RWPE1 (cell line): ENCODE data around the gene CHKB.
A peak's percentile ranks its signal among the peaks of the same experiment; 100 is the strongest.
"Not testable (repeated sequence)": the region's sequence is repeated elsewhere in the genome, so short reads cannot be mapped to it uniquely, and the experiment has no call there.

Experiments used
- CTCF ChIA-PET: fragments of 350-600 bp; sonication (Branson Sonifier 250); formaldehyde crosslinking; extraction: SDS; loops from one replicate; lab custom pipeline; 2021; lab: Yijun Ruan, JAX
- POLR2A ChIA-PET: fragments of 400-600 bp; formaldehyde crosslinking; extraction: SDS; loops from one replicate; lab custom pipeline; 2020; ENCODE audit warnings: antibody characterized with exemption; ENCODE audit not compliant: low non-redundant PET; lab: Yijun Ruan, JAX
- DNase-seq: peaks from one replicate; pipeline ENCODE4 v3.0.0; 2012; ENCODE audit warnings: low spot score
- H3K27ac ChIP-seq: fragments of 450-650 bp; 2 replicates; pipeline ENCODE4 v1.5.1; 2017
- TF ChIP-seq, protein P1 (sequence below): fragments of 450-650 bp; conservative IDR thresholded peaks from 2 replicates; pipeline ENCODE4 v1.5.1; 2017; ENCODE audit warnings: low read depth, mild to moderate bottlenecking

CHKB gene

DNA sequence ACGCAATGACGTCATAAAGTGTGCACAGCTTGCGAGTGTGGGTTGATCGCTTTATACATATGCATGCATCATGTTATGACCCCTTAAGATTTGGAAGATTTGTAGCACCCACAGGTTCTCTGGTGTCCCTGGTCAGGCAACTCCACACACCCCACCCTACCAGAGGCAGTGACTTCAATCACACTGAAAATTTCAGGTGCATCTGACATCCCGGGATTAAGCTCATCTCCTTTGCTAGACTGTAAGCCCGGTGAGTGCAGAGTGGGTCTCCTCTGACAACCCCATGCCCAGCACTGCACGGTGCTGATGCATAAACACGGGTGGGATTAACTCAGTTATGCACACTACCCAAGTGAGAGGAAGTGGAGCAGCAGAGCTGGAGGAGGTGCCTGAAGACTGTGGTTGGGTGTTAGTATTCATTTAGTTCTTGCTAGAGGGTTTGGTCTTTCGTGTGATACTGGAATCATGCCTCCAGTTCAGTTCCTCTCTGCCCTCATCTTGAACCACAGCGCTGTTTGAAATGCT, 38.8 kb upstream of the CHKB start:
- TF ChIP-seq, protein P1, sequence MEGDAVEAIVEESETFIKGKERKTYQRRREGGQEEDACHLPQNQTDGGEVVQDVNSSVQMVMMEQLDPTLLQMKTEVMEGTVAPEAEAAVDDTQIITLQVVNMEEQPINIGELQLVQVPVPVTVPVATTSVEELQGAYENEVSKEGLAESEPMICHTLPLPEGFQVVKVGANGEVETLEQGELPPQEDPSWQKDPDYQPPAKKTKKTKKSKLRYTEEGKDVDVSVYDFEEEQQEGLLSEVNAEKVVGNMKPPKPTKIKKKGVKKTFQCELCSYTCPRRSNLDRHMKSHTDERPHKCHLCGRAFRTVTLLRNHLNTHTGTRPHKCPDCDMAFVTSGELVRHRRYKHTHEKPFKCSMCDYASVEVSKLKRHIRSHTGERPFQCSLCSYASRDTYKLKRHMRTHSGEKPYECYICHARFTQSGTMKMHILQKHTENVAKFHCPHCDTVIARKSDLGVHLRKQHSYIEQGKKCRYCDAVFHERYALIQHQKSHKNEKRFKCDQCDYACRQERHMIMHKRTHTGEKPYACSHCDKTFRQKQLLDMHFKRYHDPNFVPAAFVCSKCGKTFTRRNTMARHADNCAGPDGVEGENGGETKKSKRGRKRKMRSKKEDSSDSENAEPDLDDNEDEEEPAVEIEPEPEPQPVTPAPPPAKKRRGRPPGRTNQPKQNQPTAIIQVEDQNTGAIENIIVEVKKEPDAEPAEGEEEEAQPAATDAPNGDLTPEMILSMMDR: no peak
- DNase-seq: no peak
- POLR2A ChIA-PET: no interaction called here
- peak overlapping the region; percentile 80 for H3K27ac ChIP-seq
- CTCF ChIA-PET: interaction anchor here (0.9 to 1.1 kb wide), 2 partner anchors 69 to 96 kb away, joined by 3 to 4 read pairs; partner anchors contain the start of gene SCO2

DNA sequence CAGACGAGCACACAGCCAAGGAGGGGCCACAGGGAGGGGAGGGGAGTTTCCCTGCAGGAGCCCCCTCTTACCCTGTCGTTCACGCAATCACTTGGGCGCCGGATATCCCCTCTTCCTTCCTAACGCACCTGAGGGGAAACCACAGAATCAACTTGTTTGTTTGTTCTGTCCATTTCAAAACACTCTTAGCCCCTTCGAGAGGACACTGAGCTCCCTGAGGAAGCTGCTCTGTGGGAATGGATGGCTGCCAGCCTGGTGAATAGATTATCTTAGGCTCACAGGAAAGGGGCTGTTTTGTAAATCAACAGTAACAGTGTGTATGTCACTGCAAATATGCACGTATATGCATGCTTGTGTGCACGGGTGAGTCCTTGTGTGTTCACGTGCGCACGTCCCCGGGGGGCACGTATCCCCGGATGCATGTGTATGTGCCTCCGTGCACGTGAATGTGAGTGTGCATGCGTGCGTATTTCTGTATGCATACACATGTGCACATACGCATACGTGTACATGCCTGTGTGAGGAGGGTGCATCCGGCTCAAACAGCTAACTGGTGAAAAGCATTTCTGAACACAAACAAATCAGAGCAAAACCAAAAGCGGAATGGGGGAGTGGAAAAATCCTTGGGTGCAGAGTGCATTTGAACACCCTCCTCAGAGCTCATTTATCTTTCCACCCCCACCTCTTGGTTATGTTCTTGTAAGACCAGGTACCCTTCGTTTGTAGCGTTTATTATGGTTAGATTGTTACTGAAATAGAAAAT, 38.1 kb upstream of the CHKB start:
- POLR2A ChIA-PET: no interaction called here
- DNase-seq: peak; percentile 68
- no peak overlapping the region for H3K27ac ChIP-seq
- TF ChIP-seq, protein P1: peak; percentile 90
- CTCF ChIA-PET: interaction anchor here (0.5 to 1.1 kb wide), 6 partner anchors 68 to 249 kb away, joined by 3 to 4 read pairs (median 3); partner anchors contain the start of gene SCO2

DNA sequence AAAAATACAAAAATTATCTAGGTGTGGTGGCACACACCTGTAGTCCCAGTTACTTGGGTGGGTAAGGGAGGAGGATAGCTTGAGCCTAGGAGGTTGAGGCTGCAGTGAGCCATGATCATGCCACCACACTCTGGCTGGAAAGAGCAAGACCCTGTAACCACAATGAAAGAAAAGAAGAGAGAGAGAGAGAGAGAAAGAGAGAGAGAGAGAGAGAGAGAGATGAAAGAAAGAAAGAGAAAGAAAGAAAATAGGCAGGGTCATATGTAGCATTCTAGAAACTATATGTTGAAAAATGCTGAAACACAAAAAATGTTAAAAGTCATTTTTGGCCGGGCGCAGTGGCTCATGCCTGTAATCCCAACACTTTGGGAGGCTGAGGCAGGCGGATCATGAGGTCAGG, 31.6 kb upstream of the CHKB start:
- POLR2A ChIA-PET, CTCF ChIA-PET, H3K27ac ChIP-seq, DNase-seq: not testable (repeated sequence)

DNA sequence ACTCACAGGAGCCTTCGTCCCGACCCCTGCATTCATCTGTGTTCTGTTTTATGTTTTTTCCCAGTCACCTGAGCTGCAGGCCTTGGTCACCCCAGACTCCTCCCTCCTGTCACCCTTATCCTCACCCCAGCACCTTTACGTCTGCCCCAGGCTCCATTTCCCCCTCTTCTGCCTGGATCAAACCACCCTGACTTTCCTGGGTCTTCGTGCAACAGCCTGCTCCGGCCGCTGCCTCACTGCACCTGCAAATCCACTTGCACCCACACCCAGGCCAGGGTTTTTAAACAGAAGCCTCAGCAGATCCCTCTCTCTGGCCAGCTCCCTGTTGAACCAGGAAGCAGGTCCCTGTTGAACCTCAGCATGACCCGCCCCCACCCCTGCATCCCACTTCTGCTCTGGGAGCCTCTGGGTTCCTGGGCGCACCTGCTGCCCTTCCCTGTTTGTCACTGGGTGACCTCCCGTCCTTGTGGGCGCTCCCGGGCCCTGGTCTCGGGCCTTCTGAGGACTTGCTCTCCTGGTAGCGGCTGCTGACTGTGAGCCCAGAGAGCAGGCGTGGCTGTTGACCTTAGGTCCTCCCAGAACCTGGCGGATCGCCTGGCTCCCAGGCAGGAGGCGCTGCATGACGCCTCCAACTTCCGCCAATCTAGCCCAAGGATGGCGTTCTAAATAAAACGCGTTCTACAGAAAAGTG, 30.8 kb upstream of the CHKB start:
- no peak overlapping the region for H3K27ac ChIP-seq
- CTCF ChIA-PET: no interaction called here
- POLR2A ChIA-PET: no interaction called here
- DNase-seq: no peak
- TF ChIP-seq, protein P1: no peak

DNA sequence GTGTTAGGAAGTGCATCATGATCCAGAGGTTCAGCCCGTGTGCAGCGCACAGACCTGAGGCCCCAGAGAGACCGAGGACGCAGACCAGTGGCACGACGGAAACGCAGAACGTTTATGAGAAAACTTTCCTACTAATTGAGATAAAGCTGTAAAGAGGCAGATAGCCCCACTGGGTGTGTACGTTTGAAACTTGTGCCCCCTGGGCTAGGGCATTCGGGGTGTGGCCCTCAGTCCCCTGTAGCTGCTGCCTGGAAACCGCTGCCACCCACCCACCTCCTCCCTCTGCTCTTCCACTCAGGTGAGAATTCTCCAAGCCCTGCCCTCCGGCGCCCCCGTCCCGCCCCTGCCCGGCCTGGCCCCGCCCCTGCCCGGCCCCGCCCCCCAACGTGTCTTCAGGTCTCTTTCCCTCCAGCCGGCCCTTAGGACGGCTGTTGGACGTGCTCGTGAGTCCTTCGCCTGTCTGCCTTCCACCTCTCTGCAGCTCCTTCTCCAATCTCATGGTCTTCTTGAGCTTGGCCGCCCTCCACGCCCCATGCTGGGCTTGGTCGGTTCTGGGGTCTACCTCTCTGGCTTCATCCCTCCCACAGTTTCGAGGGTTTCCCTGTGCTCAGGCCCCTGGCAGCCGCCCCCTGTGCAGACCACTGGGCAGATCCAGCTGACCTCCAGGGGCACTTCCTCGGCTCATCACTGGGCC, 30.0 kb upstream of the CHKB start:
- ChIA-PET POLR2A (no interaction called here), CTCF (no interaction called here)
- TF ChIP-seq, protein P1: no peak
- 0 out of 2 replicates have a peak overlapping the region, but pooled peaks have one; percentile 17 for H3K27ac ChIP-seq
- DNase-seq: peak; percentile 45

DNA sequence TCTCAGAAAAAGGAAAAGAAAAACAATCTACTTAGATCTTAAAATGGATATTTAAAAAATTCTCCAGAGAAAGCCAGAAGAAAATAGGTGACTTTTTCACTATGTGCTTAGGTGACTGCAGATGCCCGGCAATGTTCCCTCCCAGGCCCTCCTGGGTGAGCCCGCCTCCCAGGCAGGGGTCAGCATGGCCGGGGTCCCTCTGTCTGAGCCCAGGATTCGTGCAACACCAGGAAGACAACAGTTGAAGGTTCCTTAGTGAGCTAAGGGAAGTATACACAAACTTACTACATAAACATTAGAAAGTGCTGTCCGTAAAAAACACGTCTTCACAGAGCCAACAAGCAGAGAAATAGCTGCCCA, 29.5 kb upstream of the CHKB start:
- DNase-seq: no peak
- POLR2A ChIA-PET: no interaction called here
- CTCF ChIA-PET: no interaction called here
- TF ChIP-seq, protein P1: no peak
- 0 out of 2 replicates have a peak overlapping the region, but pooled peaks have one; percentile 17 for H3K27ac ChIP-seq
